Renal pelvis (tissue), 4 donors: ENCODE results near the gene SMC3. TPM values are rescaled to one million over a fixed set of nuclear protein-coding genes. Genes with fewer than 3 reads are reported as not detected.

Experiments
- DNase-seq: peaks from one replicate; pipeline ENCODE4 v3.0.0-alpha.2; 2013
- polyA plus RNA-seq, 3 donors: library from polyadenylated mRNA; unstranded; fragments of 120-200 nt; gene quantifications; one replicate each; pipeline ENCODE4 v1.2.1, GENCODE V29; 2013; ENCODE audit not compliant: insufficient read length in 3 of 3

The SMC3 gene
- polyA plus RNA-seq, 3 donors = 80.3 to 90.5 (median 87.3) TPM

GRCh38 chr10:110535958-110536891 lies 31.3 kb upstream of the SMC3 start:
- DNase-seq = no peak

- DNase-seq = no peak
Measured at GRCh38 chr10:110539091-110539490, 28.4 kb upstream of the SMC3 start.

GRCh38 chr10:110540031-110540430 lies 27.5 kb upstream of the SMC3 start:
- no peak for DNase-seq

GRCh38 chr10:110544958-110545537 lies 22.4 kb upstream of the SMC3 start:
- no peak for DNase-seq

GRCh38 chr10:110546077-110546476 lies 21.4 kb upstream of the SMC3 start:
- no peak for DNase-seq

- DNase-seq = no peak
Measured at GRCh38 chr10:110546499-110547110, 20.9 kb upstream of the SMC3 start.

GRCh38 chr10:110547139-110547761 lies 20.2 kb upstream of the SMC3 start:
- peak; percentile 63 for DNase-seq

- no peak for DNase-seq
Measured at GRCh38 chr10:110548002-110548401, 19.5 kb upstream of the SMC3 start.

GRCh38 chr10:110549211-110549610 lies 18.3 kb upstream of the SMC3 start:
- no peak for DNase-seq

GRCh38 chr10:110553905-110554304 lies 13.6 kb upstream of the SMC3 start:
- DNase-seq = no peak

- no peak for DNase-seq
Measured at GRCh38 chr10:110556296-110556695, 11.2 kb upstream of the SMC3 start.

GRCh38 chr10:110556969-110557601 lies 10.4 kb upstream of the SMC3 start:
- no peak for DNase-seq

- DNase-seq = no peak
Measured at GRCh38 chr10:110558041-110558440, 9.5 kb upstream of the SMC3 start.

GRCh38 chr10:110560012-110560411 lies 7.5 kb upstream of the SMC3 start:
- DNase-seq = no peak

- DNase-seq = no peak
Measured at GRCh38 chr10:110561292-110561691, 6.2 kb upstream of the SMC3 start.

GRCh38 chr10:110562348-110562747 lies 5.1 kb upstream of the SMC3 start:
- no peak for DNase-seq

- DNase-seq = no peak
Measured at GRCh38 chr10:110563132-110563531, 4.4 kb upstream of the SMC3 start.

GRCh38 chr10:110566472-110567200 lies 859 bp upstream of the SMC3 start:
- DNase-seq = no peak

GRCh38 chr10:110568055-110568735 lies 700 bp downstream of the SMC3 start:
- peak; percentile 38 for DNase-seq

- DNase-seq = no peak
Measured at GRCh38 chr10:110569122-110569521, 1.6 kb downstream of the SMC3 start.

GRCh38 chr10:110569736-110570135 lies 2.2 kb downstream of the SMC3 start:
- no peak for DNase-seq
